GM23338 (cell line): Measurements from ENCODE around the gene ETNK1. TPM values are rescaled to one million over a fixed set of nuclear protein-coding genes. Genes with fewer than 3 reads are reported as not detected.

Experiments used
- ATAC-seq: fragments of 200-7000 bp; cut with Tn5 transposase; 3 replicates; pipeline ENCODE4 v1.9.1; 2020
- DNase-seq: peaks from one replicate; pipeline ENCODE4 v3.0.0-alpha.2; 2015; ENCODE audit warnings: low spot score
- H2AFZ ChIP-seq: fragments of 200-600 bp; sonication (generic); 2 replicates; pipeline ENCODE4 v1.8.0; 2016; ENCODE audit warnings: antibody characterized with exemption, mild to moderate bottlenecking, moderate library complexity
- H3F3A ChIP-seq: fragments of 200-600 bp; sonication (generic); replicated peaks from 2 replicates; pipeline ENCODE4 v1.8.0; 2017; ENCODE audit warnings: antibody characterized with exemption, mixed run types, low read depth
- H3K27ac ChIP-seq: fragments of 200-600 bp; sonication (generic); 2 replicates; pipeline ENCODE4 v1.6.1; 2016; ENCODE audit warnings: low read depth
- H3K27me3 ChIP-seq: fragments of 200-600 bp; sonication (generic); 2 replicates; pipeline ENCODE4 v1.8.0; 2016; ENCODE audit warnings: mild to moderate bottlenecking, mixed run types, moderate library complexity; ENCODE audit not compliant: insufficient read depth
- H3K36me3 ChIP-seq: fragments of 200-600 bp; sonication (generic); 2 replicates; pipeline ENCODE4 v1.8.0; 2016; ENCODE audit warnings: mild to moderate bottlenecking; ENCODE audit not compliant: insufficient read depth
- H3K4me1 ChIP-seq: fragments of 200-600 bp; sonication (generic); 2 replicates; pipeline ENCODE4 v1.8.0; 2016; ENCODE audit warnings: mild to moderate bottlenecking, moderate library complexity; ENCODE audit not compliant: insufficient read depth
- H3K4me2 ChIP-seq: fragments of 200-600 bp; sonication (generic); 2 replicates; pipeline ENCODE4 v1.7.1; 2017; ENCODE audit warnings: mixed run types
- H3K4me3 ChIP-seq: fragments of 200-600 bp; sonication (generic); 2 replicates; pipeline ENCODE4 v1.6.1; 2016; ENCODE audit warnings: mixed run types
- H3K79me2 ChIP-seq: fragments of 200-600 bp; sonication (generic); replicated peaks from 2 replicates; pipeline ENCODE4 v1.8.0; 2017; ENCODE audit warnings: mild to moderate bottlenecking; ENCODE audit not compliant: insufficient read depth
- H3K9me2 ChIP-seq: fragments of 200-600 bp; sonication (generic); 2 replicates; pipeline ENCODE4 v1.8.0; 2017; ENCODE audit not compliant: insufficient read depth
- H4K20me1 ChIP-seq: fragments of 200-600 bp; sonication (generic); replicated peaks from 2 replicates; pipeline ENCODE4 v1.8.0; 2017; ENCODE audit warnings: mild to moderate bottlenecking; ENCODE audit not compliant: insufficient read depth
- H3K27ac Mint-ChIP-seq: 2 replicates; pipeline ENCODE4 v1.8.0; 2020; ENCODE audit warnings: inconsistent platforms, mild to moderate bottlenecking, moderate library complexity, mixed read lengths
- H3K27me3 Mint-ChIP-seq: 3 replicates; pipeline ENCODE4 v1.8.0; 2022; ENCODE audit warnings: low read depth, mild to moderate bottlenecking, moderate library complexity, mixed read lengths, inconsistent platforms; ENCODE audit not compliant: insufficient read depth, poor library complexity
- H3K36me3 Mint-ChIP-seq: 3 replicates; pipeline ENCODE4 v1.8.0; 2021; ENCODE audit warnings: low read depth, mild to moderate bottlenecking, inconsistent platforms, moderate library complexity, mixed read lengths
- H3K4me1 Mint-ChIP-seq: 3 replicates; pipeline ENCODE4 v1.8.0; 2020; ENCODE audit warnings: mild to moderate bottlenecking, inconsistent platforms, mixed read lengths
- H3K4me3 Mint-ChIP-seq: 3 replicates; pipeline ENCODE4 v1.8.0; 2021; ENCODE audit warnings: moderate library complexity, mild to moderate bottlenecking, inconsistent platforms, mixed read lengths
- H3K9me3 Mint-ChIP-seq: 3 replicates; pipeline ENCODE4 v1.8.0; 2020; ENCODE audit warnings: moderate library complexity, mild to moderate bottlenecking, inconsistent platforms, mixed read lengths
- CREB1 ChIP-seq: fragments of 250-450 bp; sonication (Bioruptor Pico); IDR thresholded peaks from 2 replicates; pipeline ENCODE4 v1.5.0; 2020; ENCODE audit warnings: low read depth, mild to moderate bottlenecking, moderate library complexity
- CTCF ChIP-seq, 2 experiments: fragments of 200-600 bp in 1 of 2; sonication (generic) in 1 of 2; conservative IDR thresholded peaks; 2 replicates each; pipeline versions ENCODE4 v1.5.1 to v1.6.1; 2016 to 2017; ENCODE audit warnings: antibody characterized with exemption in 2 of 2, low read depth in 2 of 2, mild to moderate bottlenecking in 2 of 2, moderate library complexity in 1 of 2
- EZH2phosphoT487 ChIP-seq: fragments of 200-600 bp; sonication (generic); IDR thresholded peaks from one replicate; pipeline ENCODE4 v1.8.1; 2018; ENCODE audit warnings: antibody characterized with exemption; ENCODE audit not compliant: unreplicated experiment
- JUNB ChIP-seq: IDR thresholded peaks from one replicate; pipeline ENCODE4 v1.6.1; 2016; ENCODE audit warnings: antibody characterized with exemption; ENCODE audit not compliant: unreplicated experiment
- REST ChIP-seq: IDR thresholded peaks from one replicate; pipeline ENCODE4 v1.6.1; 2018; ENCODE audit warnings: antibody characterized with exemption; ENCODE audit not compliant: unreplicated experiment
- STAT1 ChIP-seq: IDR thresholded peaks from one replicate; pipeline ENCODE4 v1.6.1; 2016; ENCODE audit warnings: antibody characterized with exemption; ENCODE audit not compliant: unreplicated experiment
- ZNF114 ChIP-seq: fragments of 250-450 bp; sonication (Bioruptor Pico); IDR thresholded peaks from 2 replicates; pipeline ENCODE4 v1.5.0; 2020; ENCODE audit warnings: mild to moderate bottlenecking, moderate library complexity
- ZNF331 ChIP-seq: fragments of 250-450 bp; sonication (Bioruptor Pico); IDR thresholded peaks from 2 replicates; pipeline ENCODE4 v1.5.0; 2020; ENCODE audit warnings: low read depth, mild to moderate bottlenecking, moderate library complexity
- ZNF462 ChIP-seq: fragments of 250-450 bp; sonication (Bioruptor Pico); IDR thresholded peaks from 2 replicates; pipeline ENCODE4 v1.5.0; 2020; ENCODE audit warnings: mild to moderate bottlenecking, moderate library complexity
- polyA plus RNA-seq: library from polyadenylated mRNA; unstranded; fragments of >200 nt; fragmentation: Nextera tagmentation; extraction: Ambion mirVana; gene quantifications from 2 replicates; pipeline ENCODE4 v1.2.1, GENCODE V29; 2016
- total RNA-seq: library from RNA; depleted of rRNA; stranded (reverse); fragments of >200 nt; shearing (Covaris generic); gene quantifications from 2 replicates; pipeline ENCODE4 v1.2.3, GENCODE V29; 2014
- TF ChIP-seq, protein P1 (sequence below): IDR thresholded peaks from 2 replicates; pipeline ENCODE4 v1.6.1; 2016; ENCODE audit warnings: antibody characterized with exemption

Gene ETNK1
- total and polyA plus RNA-seq, 2 experiments from 2014 or later = 41.9 to 101 TPM

DNA sequence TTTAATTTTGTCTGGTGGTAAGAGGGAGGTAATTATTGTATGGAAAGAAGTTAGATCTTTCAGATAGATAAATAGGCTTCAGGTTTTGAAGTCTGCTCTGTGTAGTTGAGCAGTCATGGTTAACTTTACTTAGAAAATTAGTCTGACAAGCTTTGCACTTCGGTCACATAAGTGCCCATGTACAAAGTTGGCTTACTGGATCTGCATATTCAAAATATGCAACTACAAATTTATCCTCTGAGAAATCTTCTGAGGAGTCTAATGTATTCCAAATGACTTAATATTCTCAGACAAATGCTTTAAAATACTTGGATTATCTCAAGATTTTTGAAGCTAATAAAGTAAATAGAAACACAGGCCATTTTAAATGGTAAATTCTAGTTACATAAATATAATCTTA lies 61.2 kb downstream of the ETNK1 start (continued):
- TF ChIP-seq REST (no peak), ZNF331 (CRISPR knock-in tag) (no peak), EZH2phosphoT487 (no peak), ZNF114 (CRISPR knock-in tag) (no peak), STAT1 (no peak), CREB1 (no peak)
- TF ChIP-seq, protein P1, sequence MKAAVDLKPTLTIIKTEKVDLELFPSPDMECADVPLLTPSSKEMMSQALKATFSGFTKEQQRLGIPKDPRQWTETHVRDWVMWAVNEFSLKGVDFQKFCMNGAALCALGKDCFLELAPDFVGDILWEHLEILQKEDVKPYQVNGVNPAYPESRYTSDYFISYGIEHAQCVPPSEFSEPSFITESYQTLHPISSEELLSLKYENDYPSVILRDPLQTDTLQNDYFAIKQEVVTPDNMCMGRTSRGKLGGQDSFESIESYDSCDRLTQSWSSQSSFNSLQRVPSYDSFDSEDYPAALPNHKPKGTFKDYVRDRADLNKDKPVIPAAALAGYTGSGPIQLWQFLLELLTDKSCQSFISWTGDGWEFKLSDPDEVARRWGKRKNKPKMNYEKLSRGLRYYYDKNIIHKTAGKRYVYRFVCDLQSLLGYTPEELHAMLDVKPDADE = no peak

GRCh38 chr12:22687361-22688076 lies 62.5 kb downstream of the ETNK1 start:
- H3K4me2 ChIP-seq = no peak overlapping the region
- ATAC-seq = no peak
- Mint-ChIP-seq H3K9me3 (peaks cover 5% of the 10 kb centered on the region), H3K4me1 (no peaks in the 10 kb centered on the region), H3K4me3 (no peak overlapping the region), H3K27ac (no peak overlapping the region), H3K27me3 (no peaks in the 10 kb centered on the region), H3K36me3 (peaks cover 28% of the 10 kb centered on the region)
- H3K79me2 ChIP-seq = no peaks in the 10 kb centered on the region
- H3K27ac ChIP-seq = no peak overlapping the region
- no peaks in the 10 kb centered on the region for H4K20me1 ChIP-seq
- H3F3A ChIP-seq = no peaks in the 10 kb centered on the region
- H3K4me1 ChIP-seq = no peaks in the 10 kb centered on the region
- no peak overlapping the region for H2AFZ ChIP-seq
- H3K4me3 ChIP-seq = no peak overlapping the region
- no peak for DNase-seq
- H3K36me3 ChIP-seq = peaks cover 7% of the 10 kb centered on the region; the same call in 1 of the 2 replicates
- no peaks in the 10 kb centered on the region for H3K9me2 ChIP-seq
- no peaks in the 10 kb centered on the region for H3K27me3 ChIP-seq
- TF ChIP-seq ZNF462 (CRISPR knock-in tag) = no peak
- no peak for TF ChIP-seq CTCF (conservative IDR thresholded peaks at IDR 0.05; ENCODE audit: low read depth in 2 of 2)
- TF ChIP-seq JUNB = no peak
- TF ChIP-seq STAT1 = no peak
- TF ChIP-seq, protein P1 = no peak
- no peak for TF ChIP-seq EZH2phosphoT487
- no peak for TF ChIP-seq ZNF331 (CRISPR knock-in tag)
